Measurements from ENCODE around the gene LDAH. TPM values are rescaled to one million over a fixed set of nuclear protein-coding genes. Genes with fewer than 3 reads are reported as not detected.

LDAH gene
- total and polyA plus RNA-seq, 2 donors, result 10.8 to 28.2 TPM

- no peak overlapping the region for H3K4me3 ChIP-seq (ENCODE audit: low read depth, low read length)
- WGBS, result 98% methylated on average over 2 of the region's 2 CpGs
- no peak overlapping the region for H3K27ac ChIP-seq (ENCODE audit: low read depth)
- no peak for DNase-seq (ENCODE audit: extremely low spot score)
- H3K4me1 ChIP-seq (ENCODE audit: insufficient read depth), result no peaks in the 10 kb centered on the region
- H3K36me3 ChIP-seq (ENCODE audit: insufficient read depth), result no peaks in the 10 kb centered on the region
Observed at GRCh38 chr2:20759487-20759886, 63.4 kb downstream of the LDAH start.

GRCh38 chr2:20758997-20759396 lies 63.9 kb downstream of the LDAH start:
- Histone ChIP-seq H3K36me3 (ENCODE audit: insufficient read depth) (no peaks in the 10 kb centered on the region), H3K27ac (ENCODE audit: low read depth) (no peak overlapping the region), H3K4me1 (ENCODE audit: insufficient read depth) (no peaks in the 10 kb centered on the region), H3K4me3 (ENCODE audit: low read depth, low read length) (no peak overlapping the region)
- no peak for DNase-seq (ENCODE audit: extremely low spot score)
- 95% methylated on average over 1 of the region's 1 CpG for WGBS

- Histone ChIP-seq H3K4me3 (ENCODE audit: low read depth, low read length) (no peak overlapping the region), H3K4me1 (ENCODE audit: insufficient read depth) (no peaks in the 10 kb centered on the region), H3K27ac (ENCODE audit: low read depth) (no peak overlapping the region), H3K36me3 (ENCODE audit: insufficient read depth) (no peaks in the 10 kb centered on the region)
- DNase-seq (ENCODE audit: extremely low spot score), result no peak
- 60% methylated on average over 1 of the region's 1 CpG for WGBS
Observed at GRCh38 chr2:20757405-20758090, 65.4 kb downstream of the LDAH start.

- no peak overlapping the region for H3K4me3 ChIP-seq (ENCODE audit: low read depth, low read length)
- no peaks in the 10 kb centered on the region for H3K4me1 ChIP-seq (ENCODE audit: insufficient read depth)
- DNase-seq (ENCODE audit: extremely low spot score), result no peak
- H3K27ac ChIP-seq (ENCODE audit: low read depth), result no peak overlapping the region
- H3K36me3 ChIP-seq (ENCODE audit: insufficient read depth), result no peaks in the 10 kb centered on the region
Observed at GRCh38 chr2:20755132-20755800, 67.6 kb downstream of the LDAH start.

GRCh38 chr2:20752293-20752692 lies 70.6 kb downstream of the LDAH start:
- DNase-seq (ENCODE audit: extremely low spot score), result no peak
- WGBS, result over 99% methylated on average over 3 of the region's 3 CpGs
- Histone ChIP-seq H3K27ac (ENCODE audit: low read depth) (no peak overlapping the region), H3K36me3 (ENCODE audit: insufficient read depth) (no peaks in the 10 kb centered on the region), H3K4me3 (ENCODE audit: low read depth, low read length) (no peak overlapping the region), H3K4me1 (ENCODE audit: insufficient read depth) (no peaks in the 10 kb centered on the region)

- DNase-seq (ENCODE audit: extremely low spot score), result no peak
- Histone ChIP-seq H3K4me3 (ENCODE audit: low read depth, low read length) (no peak overlapping the region), H3K27ac (ENCODE audit: low read depth) (no peak overlapping the region), H3K4me1 (ENCODE audit: insufficient read depth) (no peaks in the 10 kb centered on the region), H3K36me3 (ENCODE audit: insufficient read depth) (no peaks in the 10 kb centered on the region)
- WGBS, result 44% methylated on average over 1 of the region's 1 CpG
Observed at GRCh38 chr2:20747317-20747716, 75.6 kb downstream of the LDAH start.

GRCh38 chr2:20745924-20746555 lies 76.9 kb downstream of the LDAH start:
- H3K27ac ChIP-seq (ENCODE audit: low read depth), result no peak overlapping the region
- H3K4me3 ChIP-seq (ENCODE audit: low read depth, low read length), result no peak overlapping the region
- no peaks in the 10 kb centered on the region for H3K4me1 ChIP-seq (ENCODE audit: insufficient read depth)
- DNase-seq (ENCODE audit: extremely low spot score), result peak; percentile 13
- no peaks in the 10 kb centered on the region for H3K36me3 ChIP-seq (ENCODE audit: insufficient read depth)
- 45% methylated on average over 2 of the region's 2 CpGs for WGBS

- DNase-seq (ENCODE audit: extremely low spot score), result no peak
- no peak overlapping the region for H3K27ac ChIP-seq (ENCODE audit: low read depth)
- H3K4me1 ChIP-seq (ENCODE audit: insufficient read depth), result no peaks in the 10 kb centered on the region
- 95% methylated on average over 2 of the region's 2 CpGs for WGBS
- H3K4me3 ChIP-seq (ENCODE audit: low read depth, low read length), result no peak overlapping the region
- H3K36me3 ChIP-seq (ENCODE audit: insufficient read depth), result no peaks in the 10 kb centered on the region
Observed at GRCh38 chr2:20744366-20745335, 78.2 kb downstream of the LDAH start.

GRCh38 chr2:20738772-20739171 lies 84.1 kb downstream of the LDAH start:
- no peak for DNase-seq (ENCODE audit: extremely low spot score)
- Histone ChIP-seq H3K4me3 (ENCODE audit: low read depth, low read length) (no peak overlapping the region), H3K4me1 (ENCODE audit: insufficient read depth) (no peaks in the 10 kb centered on the region)

GRCh38 chr2:20737505-20737904 lies 85.4 kb downstream of the LDAH start:
- no peaks in the 10 kb centered on the region for H3K4me1 ChIP-seq (ENCODE audit: insufficient read depth)
- WGBS, result 80% methylated on average over 3 of the region's 3 CpGs
- H3K4me3 ChIP-seq (ENCODE audit: low read depth, low read length), result no peak overlapping the region
- no peak for DNase-seq (ENCODE audit: extremely low spot score)
- H3K36me3 ChIP-seq (ENCODE audit: insufficient read depth), result no peaks in the 10 kb centered on the region
- H3K27ac ChIP-seq (ENCODE audit: low read depth), result no peak overlapping the region

More at GRCh38 chr2:20738772-20739171, 84.1 kb downstream of the LDAH start:
- no peak overlapping the region for H3K27ac ChIP-seq (ENCODE audit: low read depth)
- H3K36me3 ChIP-seq (ENCODE audit: insufficient read depth), result no peaks in the 10 kb centered on the region

- no peaks in the 10 kb centered on the region for H3K4me1 ChIP-seq (ENCODE audit: insufficient read depth)
- no peak overlapping the region for H3K27ac ChIP-seq (ENCODE audit: low read depth)
- peaks cover 2% of the 10 kb centered on the region for H3K36me3 ChIP-seq (ENCODE audit: insufficient read depth)
- H3K4me3 ChIP-seq (ENCODE audit: low read depth, low read length), result no peak overlapping the region
- WGBS, result 44% methylated on average over 4 of the region's 4 CpGs
- no peak for DNase-seq (ENCODE audit: extremely low spot score)
Observed at GRCh38 chr2:20728114-20728758, 94.7 kb downstream of the LDAH start.

GRCh38 chr2:20726913-20727312 lies 96.0 kb downstream of the LDAH start:
- 94% methylated on average over 5 of the region's 5 CpGs for WGBS
- no peak for DNase-seq (ENCODE audit: extremely low spot score)

GRCh38 chr2:20725782-20726181 lies 97.1 kb downstream of the LDAH start:
- DNase-seq (ENCODE audit: extremely low spot score), result no peak
- no peak overlapping the region for H3K4me3 ChIP-seq (ENCODE audit: low read depth, low read length)
- WGBS, result 92% methylated on average over 2 of the region's 2 CpGs
- H3K27ac ChIP-seq (ENCODE audit: low read depth), result no peak overlapping the region
- H3K4me1 ChIP-seq (ENCODE audit: insufficient read depth), result no peaks in the 10 kb centered on the region
- H3K36me3 ChIP-seq (ENCODE audit: insufficient read depth), result peaks cover 2% of the 10 kb centered on the region

More at GRCh38 chr2:20726913-20727312, 96.0 kb downstream of the LDAH start:
- no peak overlapping the region for H3K4me3 ChIP-seq (ENCODE audit: low read depth, low read length)
- H3K36me3 ChIP-seq (ENCODE audit: insufficient read depth), result peaks cover 2% of the 10 kb centered on the region
- H3K4me1 ChIP-seq (ENCODE audit: insufficient read depth), result no peaks in the 10 kb centered on the region
- H3K27ac ChIP-seq (ENCODE audit: low read depth), result no peak overlapping the region
